OCI-LY7 (cell line): ENCODE data around the gene TAF7. TPM values are rescaled to one million over a fixed set of nuclear protein-coding genes. Genes with fewer than 3 reads are reported as not detected.

ENCODE experiments used
- BruUV-seq: library from RNA; stranded (reverse); fragments of 400-500 nt; replicated peaks from 2 replicates; lab custom pipeline; 2021; lab: Mats Ljungman, UMichigan
- CTCF ChIA-PET: fragments of 300-600 bp; sonication (Branson Sonifier 250); formaldehyde crosslinking; loops from one replicate; lab custom pipeline; 2022; ENCODE audit warnings: antibody characterized with exemption; ENCODE audit not compliant: unreplicated experiment; lab: Charles Lee
- POLR2A ChIA-PET: fragments of 300-600 bp; sonication (Branson Sonifier 250); formaldehyde crosslinking; loops from one replicate; lab custom pipeline; 2022; ENCODE audit warnings: antibody characterized with exemption; lab: Charles Lee
- DNase-seq: peaks from one replicate; pipeline ENCODE4 v3.0.0-alpha.2; 2015; ENCODE audit warnings: low spot score
- H2AFZ ChIP-seq: fragments of 200-600 bp; sonication (generic), shearing (Covaris generic); 2 replicates; pipeline ENCODE4 v1.6.1; 2014; ENCODE audit warnings: mild to moderate bottlenecking, antibody characterized with exemption, low read length, moderate library complexity
- H3K27ac ChIP-seq: fragments of 200-600 bp; sonication (generic); 2 replicates; pipeline ENCODE4 v1.5.1; 2014; ENCODE audit warnings: mixed run types, low read depth, mild to moderate bottlenecking, moderate library complexity, low read length, inconsistent platforms; ENCODE audit not compliant: poor library complexity, severe bottlenecking
- H3K36me3 ChIP-seq: fragments of 200-600 bp; sonication (generic); 2 replicates; pipeline ENCODE4 v1.6.1; 2014; ENCODE audit warnings: mild to moderate bottlenecking, antibody characterized with exemption, low read length, moderate library complexity, mixed read lengths; ENCODE audit not compliant: insufficient read depth
- H3K4me1 ChIP-seq: fragments of 200-600 bp; sonication (generic); 2 replicates; pipeline ENCODE4 v1.5.1; 2014; ENCODE audit warnings: mild to moderate bottlenecking, low read length; ENCODE audit not compliant: insufficient read depth, poor library complexity, severe bottlenecking
- H3K4me2 ChIP-seq: fragments of 200-600 bp; sonication (generic); 2 replicates; pipeline ENCODE4 v1.6.1; 2014; ENCODE audit warnings: mild to moderate bottlenecking, low read length
- H3K4me3 ChIP-seq: fragments of 200-600 bp; sonication (generic); 2 replicates; pipeline ENCODE4 v1.5.1; 2014; ENCODE audit warnings: mild to moderate bottlenecking, low read depth, low read length; ENCODE audit not compliant: poor library complexity, severe bottlenecking
- H3K79me2 ChIP-seq: fragments of 200-600 bp; sonication (generic); 2 replicates; pipeline ENCODE4 v1.6.1; 2016; ENCODE audit warnings: low read depth, mild to moderate bottlenecking, low read length, moderate library complexity, mixed read lengths; ENCODE audit not compliant: insufficient read depth
- H3K9me2 ChIP-seq: fragments of 200-600 bp; sonication (generic); 2 replicates; pipeline ENCODE4 v1.6.1; 2016; ENCODE audit warnings: mild to moderate bottlenecking, low read length, mixed read lengths; ENCODE audit not compliant: insufficient read depth
- H3K9me3 ChIP-seq: fragments of 200-600 bp; sonication (generic); 2 replicates; pipeline ENCODE4 v1.6.1; 2014; ENCODE audit warnings: mild to moderate bottlenecking, mixed run types, low read length, mixed read lengths
- H4K20me1 ChIP-seq: fragments of 200-600 bp; sonication (generic); 2 replicates; pipeline ENCODE4 v1.6.1; 2014; ENCODE audit warnings: mild to moderate bottlenecking, antibody characterized with exemption, low read length, moderate library complexity, mixed read lengths; ENCODE audit not compliant: insufficient read depth
- CTCF ChIP-seq: fragments of 200-600 bp; sonication (generic); conservative IDR thresholded peaks from 2 replicates; pipeline ENCODE4 v1.5.1; 2014; ENCODE audit warnings: mild to moderate bottlenecking, antibody characterized with exemption, low read length, moderate library complexity, mixed read lengths
- EZH2phosphoT487 ChIP-seq: fragments of 200-600 bp; sonication (generic); IDR thresholded peaks from 2 replicates; pipeline ENCODE4 v1.6.1; 2018; ENCODE audit warnings: low read depth, borderline replicate concordance, mild to moderate bottlenecking, mixed run types, antibody characterized with exemption, low read length, moderate library complexity, mixed read lengths
- intact Hi-C: fragments of 100-400 bp; cut with micrococcal nuclease; formaldehyde crosslinking; loops from one replicate; pipeline ENCODE4 v1.10.0; 2022; ENCODE audit not compliant: unreplicated experiment
- total RNA-seq, 2 experiments: library from RNA; depleted of rRNA in 1 of 2; stranded (reverse); fragments of >200 nt in 1 of 2; shearing (Covaris generic) in 1 of 2; gene quantifications; 2 replicates each; pipeline ENCODE4 v1.2.3, GENCODE V29; 2014 to 2022

Gene TAF7
- total RNA-seq, 2 experiments from 2014 or later: 103 to 115 TPM

GRCh38 chr5:141363952-141364660 lies 43.5 kb upstream of the TAF7 start, which contains the start of gene PCDHGA5:
PCDHGA5 (plus strand) TSS chr5:141364162; CDS start chr5:141364331, 169 bp downstream.
- no peak within 1 kb of the TSS; the same call in 1 of the 2 replicates for H2AFZ ChIP-seq
- no TSS peak for BruUV-seq
- DNase-seq: no peak
- no peaks in the 10 kb centered on the region for H4K20me1 ChIP-seq
- CTCF ChIA-PET: interaction anchor here (0.8 kb wide), 1 partner anchor 17 kb away, joined by 3 read pairs; no protein-coding TSS in a partner anchor
- peaks cover 24% of the 10 kb centered on the region; the same call in 1 of the 2 replicates for H3K79me2 ChIP-seq
- H3K4me2 ChIP-seq: peak within 1 kb of the TSS; percentile 79
- intact Hi-C loops: loop anchor here (5.0 kb wide), 1 partner anchor 113 kb away; the partner anchor contains the start of gene PCDHGC3
- peaks cover 24% of the 10 kb centered on the region for H3K36me3 ChIP-seq
- H3K9me2 ChIP-seq: no peaks in the 10 kb centered on the region
- TF ChIP-seq EZH2phosphoT487 (no peak), CTCF (peak; percentile 54)
- peaks cover 41% of the 10 kb centered on the region for H3K4me1 ChIP-seq
- H3K9me3 ChIP-seq: no peaks in the 10 kb centered on the region; the same call in 1 of the 2 replicates
- H3K4me3 ChIP-seq: peak within 1 kb of the TSS; percentile 66
- H3K27ac ChIP-seq: peak within 1 kb of the TSS; percentile 85
- POLR2A ChIA-PET: interaction anchor here (0.5 kb wide), 1 partner anchor 170 kb away, joined by 5 read pairs; no protein-coding TSS in a partner anchor

GRCh38 chr5:141362719-141363118 lies 42.1 kb upstream of the TAF7 start:
- TF ChIP-seq CTCF (no peak), EZH2phosphoT487 (no peak)
- intact Hi-C loops: loop anchor here (5.0 kb wide), 1 partner anchor 115 kb away; the partner anchor contains the start of gene PCDHGC3
- Histone ChIP-seq H3K4me1 (peaks cover 41% of the 10 kb centered on the region), H3K4me3 (peak overlapping the region; percentile 66), H3K79me2 (peaks cover 24% of the 10 kb centered on the region; the same call in 1 of the 2 replicates), H3K9me3 (no peaks in the 10 kb centered on the region; the same call in 1 of the 2 replicates), H2AFZ (peak overlapping the region; percentile 60; the same call in 1 of the 2 replicates), H3K27ac (peak overlapping the region; percentile 85), H3K9me2 (no peaks in the 10 kb centered on the region), H3K36me3 (peaks cover 24% of the 10 kb centered on the region), H3K4me2 (peak overlapping the region; percentile 79), H4K20me1 (no peaks in the 10 kb centered on the region)
- no TSS peak for BruUV-seq
- DNase-seq: peak; percentile 59
- ChIA-PET POLR2A (no interaction called here), CTCF (interaction anchor here (0.6 kb wide), 1 partner anchor 51 kb away, joined by 3 read pairs; no protein-coding TSS in a partner anchor)
